Stimulated activated CD8-positive, alpha-beta memory T cell treated with anti-CD3 and anti-CD28 coated beads, Interleukin-7, amount 100 ng/mL, for 4 hours (primary cell): Measurements from ENCODE around the gene GALNT10.

Experiments
- DNase-seq, 2 donors: peaks; one replicate each; pipeline ENCODE4 v3.0.0-alpha.2; 2020; ENCODE audit warnings: low read depth in 2 of 2

Gene GALNT10

GRCh38 chr5:154324033-154324432, 133.5 kb downstream of the GALNT10 start:
- DNase-seq = no peak

DNA sequence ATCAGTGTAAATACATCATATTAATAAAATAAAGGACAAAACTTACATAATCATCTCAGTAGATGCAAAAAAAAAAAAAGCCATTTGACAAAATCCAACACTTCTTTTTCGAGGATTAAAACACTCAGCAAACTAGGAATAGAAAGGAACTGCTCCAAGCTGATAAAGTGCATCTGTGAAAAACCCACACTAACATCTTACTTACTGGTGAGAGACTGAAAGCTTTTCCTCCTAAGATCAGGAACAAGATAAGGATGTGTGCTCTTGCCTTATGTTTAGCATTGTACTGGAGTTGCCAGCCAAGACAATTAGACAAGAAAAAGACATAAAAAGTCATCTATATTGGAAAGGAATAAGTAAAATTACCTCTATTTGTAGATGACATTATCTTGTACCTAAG, 135.0 kb downstream of the GALNT10 start:
- no peak for DNase-seq

DNA sequence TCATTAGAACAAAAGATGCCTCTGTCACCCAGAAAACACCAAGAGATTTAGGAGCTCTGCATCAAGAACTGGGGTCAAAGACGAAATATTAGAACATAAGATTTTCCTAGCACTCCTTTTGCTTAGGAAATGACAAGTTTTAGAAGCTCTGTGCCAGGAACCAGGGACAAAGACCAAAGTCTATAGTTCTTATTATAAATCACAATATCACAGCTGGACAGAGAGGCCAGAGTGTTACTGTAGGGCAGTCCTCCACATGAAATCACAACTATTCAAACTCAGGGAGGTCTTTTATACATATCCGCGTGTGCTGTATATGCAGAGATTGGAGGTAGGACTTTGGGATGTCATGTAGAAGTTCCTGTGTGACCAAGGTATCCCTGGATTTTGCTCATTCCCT, 138.5 kb downstream of the GALNT10 start:
- no peak for DNase-seq

- DNase-seq = no peak
Observed at GRCh38 chr5:154329519-154330040, 139.0 kb downstream of the GALNT10 start.

DNA sequence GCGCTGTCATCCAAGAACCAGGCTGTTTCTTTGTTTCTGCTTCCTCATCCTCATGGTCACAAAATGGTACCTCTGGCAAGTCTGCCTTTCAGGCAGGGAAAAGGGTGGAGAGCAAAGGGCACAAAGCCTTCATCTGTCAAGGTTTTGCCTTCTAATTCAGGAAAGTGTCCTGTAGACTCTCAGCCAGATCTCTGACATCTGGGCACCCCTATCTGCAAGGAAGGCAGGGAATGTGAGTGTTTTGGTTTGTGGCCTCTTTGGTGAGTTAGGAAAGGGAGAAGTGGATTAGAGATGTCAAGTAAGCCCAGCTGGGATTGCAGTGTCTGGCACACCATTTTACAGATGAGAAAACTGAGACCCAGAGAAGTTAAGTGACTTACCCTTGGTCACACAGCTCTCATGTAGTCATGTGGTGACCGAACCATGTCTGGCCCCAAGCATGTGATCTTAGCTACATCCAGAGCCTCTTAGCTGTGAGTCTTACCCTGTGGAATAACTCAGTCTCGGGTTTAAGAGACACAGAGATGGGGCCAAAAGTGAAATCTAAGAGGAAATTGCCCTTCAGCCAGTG, 139.6 kb downstream of the GALNT10 start:
- DNase-seq = no peak

DNA sequence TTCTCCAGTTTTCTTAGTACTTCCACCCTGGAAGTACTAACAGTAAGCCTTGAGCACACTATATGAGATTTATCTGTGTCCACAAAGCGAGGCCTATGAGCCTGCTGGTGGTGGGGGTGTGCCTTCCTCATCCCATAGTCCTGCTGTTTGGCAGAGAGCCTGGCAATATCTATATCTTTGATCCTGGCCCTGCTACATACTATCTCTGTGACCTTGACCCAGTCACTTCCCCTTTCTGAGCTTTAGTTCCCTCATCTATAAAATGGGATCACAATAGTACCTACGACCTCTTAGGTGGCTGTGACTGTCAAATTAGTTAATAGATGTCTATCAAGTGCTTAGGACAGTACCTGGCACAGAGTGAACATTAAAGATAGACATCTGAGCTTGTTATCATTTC, 140.7 kb downstream of the GALNT10 start:
- DNase-seq = no peak

DNA sequence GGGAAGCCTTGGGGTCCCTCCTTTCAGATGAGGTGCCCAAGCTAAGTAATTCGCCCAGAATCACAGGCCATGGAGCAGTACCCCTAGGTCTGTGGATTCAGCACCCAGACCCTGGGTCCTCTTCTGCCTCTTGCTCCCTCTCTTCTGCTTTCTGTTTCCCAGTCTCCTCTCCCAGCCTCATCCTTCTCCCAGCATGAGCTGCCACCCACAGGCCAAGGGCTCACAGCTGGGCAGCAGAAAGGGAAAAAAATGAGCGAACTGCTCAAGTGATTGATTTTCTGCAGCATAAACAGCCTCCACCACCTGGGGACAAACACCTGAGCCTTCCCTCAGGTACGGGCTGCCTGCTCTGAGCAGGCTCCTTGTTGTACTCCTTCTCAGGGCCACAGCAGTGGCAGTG, 141.4 kb downstream of the GALNT10 start:
- DNase-seq = no peak

GRCh38 chr5:154332451-154332850, 141.9 kb downstream of the GALNT10 start:
- no peak for DNase-seq

DNA sequence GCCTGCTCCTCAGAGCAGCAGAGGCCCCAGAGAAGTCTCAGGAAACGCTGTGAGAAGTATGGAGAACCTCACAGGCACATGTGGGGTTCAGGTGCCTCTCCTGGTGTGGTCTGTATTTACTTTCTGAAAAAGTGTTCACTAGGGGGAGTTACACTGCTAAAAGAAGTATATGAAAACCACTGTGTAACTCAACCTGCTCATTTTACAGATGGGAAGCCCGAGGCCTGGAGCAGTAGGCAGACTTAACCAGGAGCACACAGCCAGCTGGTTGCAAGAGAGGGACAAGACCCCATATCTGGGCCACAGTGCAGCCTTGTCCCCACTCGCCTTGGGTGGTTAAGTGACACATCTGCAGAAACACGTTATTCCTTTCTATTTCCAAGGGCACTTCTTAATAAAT, 142.5 kb downstream of the GALNT10 start:
- DNase-seq = no peak

DNA sequence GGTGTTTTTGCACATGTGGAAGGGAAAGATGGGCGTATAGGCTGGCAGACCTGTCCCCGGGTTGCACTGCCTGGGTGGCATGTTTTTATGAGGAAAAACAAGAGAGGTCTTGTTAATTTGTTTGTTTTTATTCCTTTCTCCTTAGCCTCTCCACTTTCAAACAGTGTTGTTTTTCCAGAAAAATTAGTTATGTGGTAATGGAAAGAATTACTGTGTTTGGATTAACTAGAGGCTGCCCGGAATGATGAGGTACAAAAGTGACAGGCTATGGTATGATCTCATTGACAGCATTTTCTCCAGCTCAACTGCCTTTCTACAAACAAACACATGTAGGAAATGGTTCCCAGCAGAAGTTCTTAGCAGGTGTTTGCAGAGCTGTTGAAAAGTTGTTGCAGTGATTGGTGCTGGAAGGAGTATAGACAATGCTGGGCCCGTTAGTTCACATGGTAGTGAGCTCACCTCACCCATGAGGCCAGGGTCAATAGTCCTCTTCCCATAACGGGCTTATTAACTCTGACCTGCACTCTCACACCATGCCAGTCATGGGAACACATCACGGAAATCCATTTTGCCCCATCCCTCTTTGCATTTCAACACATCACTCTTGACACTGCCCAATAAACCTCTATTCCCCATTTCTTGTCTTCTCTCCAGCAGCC, 144.0 kb downstream of the GALNT10 start:
- DNase-seq = no peak

GRCh38 chr5:154335065-154335448, 144.5 kb downstream of the GALNT10 start:
- no peak for DNase-seq

DNA sequence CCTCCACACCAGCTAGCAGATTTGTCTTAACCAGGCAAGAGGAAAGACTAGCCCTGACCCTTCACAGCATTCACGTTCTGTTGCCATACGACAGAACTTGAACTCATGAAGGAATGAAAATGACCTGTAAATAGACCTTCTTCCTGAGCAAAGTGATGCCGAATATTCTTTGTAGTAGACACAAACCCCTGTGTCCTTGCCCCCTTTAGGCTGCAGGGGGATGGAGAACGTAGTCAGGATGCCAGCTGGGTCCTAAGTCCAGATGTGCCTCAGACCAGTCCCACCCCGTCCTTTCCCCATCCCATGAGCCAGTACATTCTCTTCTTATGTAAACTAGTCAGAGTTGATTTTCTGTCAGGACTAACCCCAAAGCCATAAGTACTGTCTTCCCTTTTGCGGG, 151.1 kb downstream of the GALNT10 start:
- no peak for DNase-seq

GRCh38 chr5:154342211-154342610, 151.7 kb downstream of the GALNT10 start:
- no peak for DNase-seq

- DNase-seq = no peak
Observed at GRCh38 chr5:154342963-154343362, 152.4 kb downstream of the GALNT10 start.

- DNase-seq = no peak
Observed at GRCh38 chr5:154344461-154344860, 153.9 kb downstream of the GALNT10 start.

- DNase-seq = no peak
Observed at GRCh38 chr5:154345255-154345952, 154.9 kb downstream of the GALNT10 start.

- no peak for DNase-seq
Observed at GRCh38 chr5:154346427-154346826, 155.9 kb downstream of the GALNT10 start.

- DNase-seq = no peak
Observed at GRCh38 chr5:154349626-154350264, 159.2 kb downstream of the GALNT10 start.

DNA sequence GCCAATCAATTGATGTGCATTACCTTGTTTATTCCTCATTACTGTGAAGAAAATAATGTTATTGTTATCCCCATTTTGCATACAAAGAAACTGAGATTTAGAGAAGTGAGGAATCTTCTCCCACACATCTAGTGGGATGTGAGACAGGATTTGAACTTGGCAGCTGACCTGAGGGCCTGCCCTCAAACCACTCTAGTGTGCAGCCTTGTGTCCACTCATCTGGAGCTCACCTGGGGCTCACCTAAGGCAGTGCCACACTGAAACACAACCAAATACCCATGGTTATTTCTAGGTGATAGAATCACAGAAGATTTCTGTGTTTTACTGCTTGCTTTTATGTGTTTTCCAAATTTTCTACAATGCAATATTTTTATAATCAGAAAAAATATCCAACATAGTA, 160.6 kb downstream of the GALNT10 start:
- no peak for DNase-seq

- DNase-seq = no peak
Observed at GRCh38 chr5:154351566-154351965, 161.0 kb downstream of the GALNT10 start.

GRCh38 chr5:154352960-154353548, 162.5 kb downstream of the GALNT10 start:
- DNase-seq = no peak

DNA sequence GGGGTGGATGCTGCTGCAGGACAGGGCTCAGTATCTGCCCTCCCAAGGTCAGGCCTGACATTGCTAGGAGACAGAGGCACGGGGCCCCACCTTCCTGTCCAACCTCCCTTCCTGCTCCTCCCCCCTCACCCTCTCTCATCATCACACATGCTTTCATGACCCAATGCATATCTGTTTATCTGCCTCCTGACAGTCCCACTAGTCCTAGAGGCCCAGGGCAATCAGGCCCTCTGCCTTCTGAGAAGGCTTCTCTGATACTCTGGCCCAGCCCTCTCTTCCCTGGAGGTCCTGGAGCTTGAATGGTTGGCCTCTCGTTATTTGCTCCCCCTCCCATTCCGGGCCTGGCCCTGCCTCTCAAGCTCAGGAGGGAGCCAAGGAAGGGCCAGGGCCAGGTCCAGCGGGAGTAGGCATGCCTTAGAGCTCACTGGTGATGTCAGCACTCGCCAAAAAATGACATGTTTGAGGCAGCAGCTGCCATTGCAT, 164.6 kb downstream of the GALNT10 start:
- no peak for DNase-seq
